GM18498 (cell line): Measurements from ENCODE around the gene TMEM150C.
"Not testable (repeated sequence)": the region's sequence is repeated elsewhere in the genome, so short reads cannot be mapped to it uniquely, and the experiment has no call there.

Experiments used
- ATAC-seq: cut with Tn5 transposase; IDR thresholded peaks from one replicate; pipeline ENCODE4 v1.9.1; 2021; ENCODE audit warnings: mild to moderate bottlenecking, moderate library complexity; ENCODE audit not compliant: unreplicated experiment

Gene TMEM150C

DNA sequence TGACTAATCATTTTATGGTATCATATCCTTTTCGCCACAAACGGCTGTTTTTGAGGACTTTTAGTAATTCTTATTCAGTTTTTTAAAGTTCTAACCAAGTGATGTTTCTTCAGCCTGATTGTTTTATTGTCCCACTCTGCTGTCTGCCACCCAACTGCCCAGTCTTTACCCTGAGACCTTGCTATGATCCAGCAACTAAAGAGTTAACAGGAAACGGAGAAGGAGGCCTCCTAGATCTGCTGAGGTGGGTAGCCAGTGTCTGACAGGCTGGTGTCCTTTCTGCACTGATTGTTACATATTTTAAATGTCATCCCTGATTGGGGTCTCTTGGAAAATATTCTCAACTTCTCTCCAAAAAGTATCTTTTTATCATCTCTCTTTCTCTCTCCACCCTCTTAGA lies 7.9 kb upstream of the TMEM150C start:
- ATAC-seq = no peak

DNA sequence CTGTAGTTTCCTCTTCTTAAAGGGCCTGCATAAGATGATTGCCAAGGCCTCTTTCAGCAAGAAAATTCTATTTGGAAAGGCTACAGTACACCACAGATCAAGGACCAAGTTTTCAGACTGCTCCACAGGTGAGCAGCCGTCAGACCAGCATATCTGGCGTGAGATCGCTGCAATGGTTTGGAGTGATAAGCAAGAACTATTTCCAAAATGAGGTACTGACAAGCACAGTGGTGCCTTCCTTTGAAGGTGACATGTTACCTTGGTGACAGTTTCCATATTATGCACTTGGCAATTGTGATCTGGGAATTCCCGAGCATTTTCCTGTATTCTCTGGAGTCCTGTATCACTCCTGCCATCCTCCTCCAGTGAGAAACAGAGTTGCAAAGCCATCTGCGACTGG lies 7.3 kb upstream of the TMEM150C start:
- ATAC-seq = no peak

- no peak for ATAC-seq
Measured at GRCh38 chr4:82567444-82567843, 5.7 kb upstream of the TMEM150C start.

- ATAC-seq = no peak
Measured at GRCh38 chr4:82562564-82562854, 721 bp upstream of the TMEM150C start.

- ATAC-seq = no peak
Measured at GRCh38 chr4:82560853-82561785, 669 bp downstream of the TMEM150C start.

DNA sequence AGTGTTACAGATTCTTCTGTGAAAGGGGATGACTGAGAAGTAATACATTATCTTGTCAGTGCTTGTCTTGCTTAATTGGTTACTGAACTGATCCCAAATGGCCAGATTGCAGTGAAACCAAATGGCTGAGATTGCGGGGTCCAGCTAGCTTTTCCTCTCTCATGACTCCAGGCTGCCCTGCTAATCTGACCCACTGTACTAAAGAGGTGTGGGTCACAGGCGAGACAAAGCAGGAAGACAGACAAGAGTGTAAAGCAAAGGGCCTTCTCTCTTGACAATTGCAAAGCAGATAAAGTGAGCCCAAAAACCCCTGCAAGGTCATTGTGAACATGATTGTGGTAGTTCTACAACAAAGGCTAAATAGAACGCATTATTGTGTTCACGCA lies 2.1 kb downstream of the TMEM150C start:
- ATAC-seq = no peak

DNA sequence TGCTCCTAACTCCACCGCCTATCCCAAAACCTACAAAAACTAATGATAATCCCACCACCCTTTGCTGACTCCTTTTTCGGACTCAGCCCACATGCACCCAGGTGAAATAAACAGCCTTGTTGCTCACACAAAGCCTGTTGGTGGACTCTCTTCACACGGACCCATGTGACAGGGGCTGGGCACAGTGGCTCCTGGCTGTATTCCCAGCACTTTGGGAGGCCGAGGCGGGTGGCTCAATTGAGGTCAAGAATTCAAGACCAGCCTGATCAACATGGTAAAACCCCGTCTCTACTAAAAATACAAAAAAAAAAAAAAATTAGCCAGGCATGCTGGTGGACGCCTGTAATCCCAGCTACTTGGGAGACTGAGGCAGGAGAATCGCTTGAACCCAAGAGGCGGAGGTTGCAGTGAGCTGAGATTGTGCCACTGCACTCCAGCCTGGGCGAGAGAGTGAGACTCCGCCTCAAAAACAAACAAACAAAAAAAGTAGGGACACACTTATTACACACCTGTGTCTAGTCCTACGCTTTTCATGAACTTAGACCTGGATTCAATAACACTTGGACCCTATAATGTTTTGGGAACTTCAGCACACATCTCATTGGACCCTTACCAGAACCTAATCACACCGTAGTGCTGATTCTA lies 2.6 kb downstream of the TMEM150C start:
- not testable (repeated sequence) for ATAC-seq

- ATAC-seq = no peak
Measured at GRCh38 chr4:82555276-82555675, 6.5 kb downstream of the TMEM150C start.

- ATAC-seq = no peak
Measured at GRCh38 chr4:82553020-82553419, 8.8 kb downstream of the TMEM150C start.

DNA sequence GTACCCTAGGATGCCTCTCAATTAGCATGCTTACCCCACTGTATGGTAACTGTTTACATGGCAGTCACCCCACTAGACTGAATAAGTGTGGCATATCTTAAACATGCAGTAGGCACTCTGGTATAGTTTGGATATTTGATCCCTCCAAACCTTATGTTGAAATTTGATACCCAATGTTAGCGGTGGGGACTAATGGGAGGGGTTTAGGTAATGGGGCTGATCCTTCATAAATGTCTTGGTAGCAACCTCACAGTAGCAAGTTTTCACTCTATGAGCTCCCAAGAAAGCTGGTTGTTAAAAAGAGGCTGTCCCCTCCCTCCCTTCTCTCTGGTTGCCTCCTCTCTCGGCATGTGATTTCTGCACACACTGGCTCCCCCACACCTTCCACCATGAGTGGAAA lies 10.1 kb downstream of the TMEM150C start:
- no peak for ATAC-seq

DNA sequence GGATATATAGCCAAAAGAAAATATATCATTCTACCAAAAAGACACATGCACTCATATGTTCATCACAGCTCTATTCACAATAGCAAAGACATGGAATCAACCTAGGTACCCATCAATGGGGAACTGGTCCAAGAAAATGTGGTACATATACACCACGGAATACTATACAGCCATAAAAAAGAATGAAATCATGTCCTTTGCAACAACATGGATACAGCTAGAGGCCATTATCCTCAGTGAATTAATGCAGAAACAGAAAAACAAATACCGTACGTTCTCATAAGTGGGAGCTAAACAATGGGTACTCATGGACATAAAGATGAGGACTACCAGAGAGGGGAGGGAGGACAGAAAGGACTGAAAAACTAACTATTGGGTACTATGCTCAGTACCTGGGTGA lies 13.9 kb downstream of the TMEM150C start:
- not testable (repeated sequence) for ATAC-seq

GRCh38 chr4:82543131-82543530 lies 18.7 kb downstream of the TMEM150C start:
- no peak for ATAC-seq

- no peak for ATAC-seq
Measured at GRCh38 chr4:82542642-82543041, 19.1 kb downstream of the TMEM150C start.

- ATAC-seq = no peak
Measured at GRCh38 chr4:82529322-82529721, 32.5 kb downstream of the TMEM150C start.

DNA sequence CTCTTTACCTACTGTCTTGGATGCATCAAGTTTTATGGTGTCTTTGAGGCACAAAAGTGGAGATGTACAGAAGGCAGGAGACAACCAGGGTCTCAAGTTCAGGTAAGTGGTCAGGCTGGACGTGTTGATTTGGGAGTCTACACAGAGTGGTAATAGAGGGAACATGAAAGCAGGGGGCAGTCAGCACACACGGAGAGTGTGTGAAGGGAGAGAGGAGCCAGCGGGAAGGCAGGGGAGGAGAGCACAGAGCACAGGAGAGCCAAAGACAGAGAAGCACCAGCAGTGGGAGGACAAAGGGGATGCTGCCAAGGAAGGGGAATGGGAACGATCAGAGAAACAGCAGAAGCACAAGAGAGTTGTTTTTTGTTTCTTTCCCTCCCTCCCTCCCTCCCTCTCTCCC lies 32.9 kb downstream of the TMEM150C start:
- ATAC-seq = no peak

- no peak for ATAC-seq
Measured at GRCh38 chr4:82528074-82528473, 33.7 kb downstream of the TMEM150C start.

DNA sequence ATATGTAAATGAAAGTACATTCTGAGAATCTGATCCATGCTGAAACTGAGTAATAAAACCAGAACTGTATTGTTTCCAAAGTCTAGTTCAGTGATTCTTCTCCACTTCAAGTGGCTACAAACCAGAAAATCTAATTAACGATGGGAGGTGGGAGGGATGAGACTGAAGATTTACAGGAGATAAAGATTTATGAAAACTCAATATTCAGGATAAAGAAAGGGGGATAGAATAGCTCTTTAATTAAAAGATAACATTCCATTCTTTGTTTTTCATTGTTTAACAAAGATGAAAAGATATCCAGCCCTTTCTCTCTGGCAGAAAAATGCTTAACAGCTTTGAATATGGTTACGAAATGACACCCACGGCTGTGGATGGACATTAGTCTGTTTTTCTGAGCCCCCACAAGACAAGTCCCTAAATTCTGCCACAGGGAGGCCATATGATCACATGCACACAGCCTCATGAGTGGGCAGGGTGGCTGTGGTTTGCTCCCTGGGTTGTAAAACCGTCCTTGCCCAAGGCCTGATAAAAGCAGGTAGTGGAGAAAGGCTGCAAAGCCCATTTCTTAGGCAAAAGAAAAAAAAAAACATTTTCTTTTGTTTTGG lies 36.4 kb downstream of the TMEM150C start:
- no peak for ATAC-seq

DNA sequence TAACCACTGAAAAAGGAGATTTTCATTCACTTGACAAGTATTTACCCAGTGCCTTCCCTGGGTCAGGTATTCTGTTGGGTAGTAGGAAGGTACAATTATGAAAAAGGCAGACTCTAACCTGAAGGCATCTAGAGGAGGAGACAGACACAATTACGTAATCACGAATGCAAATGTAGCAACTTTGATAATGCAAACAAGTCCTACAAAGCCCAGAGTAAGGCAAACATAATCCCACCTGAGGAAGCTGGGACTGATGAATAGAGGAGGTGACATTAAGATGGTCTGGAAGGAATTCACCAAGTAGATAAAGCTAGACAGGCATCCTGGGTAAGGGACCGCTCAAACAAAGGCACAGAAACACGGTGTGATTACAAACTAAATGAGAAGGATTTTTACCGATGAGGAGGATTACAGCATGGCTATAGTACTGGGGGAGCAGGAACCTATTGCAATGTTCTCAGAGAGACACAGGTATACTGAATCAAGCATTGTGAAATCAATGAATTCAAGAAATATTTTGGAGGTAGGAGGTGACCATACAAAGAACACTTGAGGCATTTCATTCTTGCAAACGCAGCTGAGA lies 37.1 kb downstream of the TMEM150C start:
- ATAC-seq = no peak

- no peak for ATAC-seq
Measured at GRCh38 chr4:82523179-82523578, 38.6 kb downstream of the TMEM150C start.

DNA sequence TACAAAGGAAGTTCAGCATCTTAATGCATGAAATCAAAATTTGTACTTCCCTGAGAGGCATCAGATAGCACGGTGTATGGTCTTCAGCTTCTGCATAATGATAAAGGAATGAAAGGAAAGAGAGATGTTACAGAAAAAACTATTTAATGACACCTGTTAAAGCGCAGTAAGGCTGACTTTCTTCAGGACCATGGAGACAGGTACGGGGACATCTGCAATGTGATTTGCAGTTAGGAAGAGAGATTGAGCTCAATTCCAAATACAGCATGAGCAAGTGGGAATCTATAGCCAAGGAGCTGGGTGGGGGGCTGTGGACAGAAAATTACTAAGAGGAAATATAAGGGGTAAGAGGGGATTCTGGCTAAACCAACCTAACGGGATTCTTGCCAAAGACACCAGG lies 39.3 kb downstream of the TMEM150C start:
- ATAC-seq = no peak

GRCh38 chr4:82521283-82521682 lies 40.5 kb downstream of the TMEM150C start:
- no peak for ATAC-seq

GRCh38 chr4:82519776-82520175 lies 42.0 kb downstream of the TMEM150C start:
- no peak for ATAC-seq
